ENCODE results near the gene SET. TPM values are rescaled to one million over a fixed set of nuclear protein-coding genes. Genes with fewer than 3 reads are reported as not detected.
"Not testable (repeated sequence)": the region's sequence is repeated elsewhere in the genome, so short reads cannot be mapped to it uniquely, and the experiment has no call there.

SET gene
- polyA plus RNA-seq, 1 experiment, result 51.6 TPM

- ChIA-PET POLR2A (no interaction called here), CTCF (no interaction called here)
- H3K36me3 ChIP-seq (ENCODE audit: control insufficient read depth, insufficient read depth, low read length), result no peaks in the 10 kb centered on the region
- no peak overlapping the region for H3K4me3 ChIP-seq (ENCODE audit: low read depth, low read length)
- DNase-seq (ENCODE audit: low read depth), result no peak
- TF ChIP-seq CTCF (IDR thresholded peaks at IDR 0.05; ENCODE audit: insufficient read depth, low read depth, low read length), result no peak
- no peaks in the 10 kb centered on the region for H3K27me3 ChIP-seq (ENCODE audit: control insufficient read depth, insufficient read depth, low read length)
These were observed 31.7 kb upstream of the SET start for GRCh38 chr9:128657344-128657704.

- Histone ChIP-seq H3K27me3 (ENCODE audit: control insufficient read depth, insufficient read depth, low read length) (no peaks in the 10 kb centered on the region), H3K4me3 (ENCODE audit: low read depth, low read length) (no peak overlapping the region), H3K36me3 (ENCODE audit: control insufficient read depth, insufficient read depth, low read length) (no peaks in the 10 kb centered on the region)
- ChIA-PET POLR2A (no interaction called here), CTCF (no interaction called here)
- no peak for TF ChIP-seq CTCF (IDR thresholded peaks at IDR 0.05; ENCODE audit: insufficient read depth, low read depth, low read length)
- DNase-seq (ENCODE audit: low read depth), result no peak
These were observed 31.2 kb upstream of the SET start for GRCh38 chr9:128657796-128658195.

- POLR2A ChIA-PET; H3K4me3 ChIP-seq (ENCODE audit: low read depth, low read length); H3K27me3 ChIP-seq (ENCODE audit: control insufficient read depth, insufficient read depth, low read length); DNase-seq (ENCODE audit: low read depth); H3K36me3 ChIP-seq (ENCODE audit: control insufficient read depth, insufficient read depth, low read length): not testable (repeated sequence)
- CTCF ChIA-PET, result interaction anchor here (0.6 to 1.2 kb wide), 2 partner anchors 17 to 31 kb away, joined by 3 read pairs; no protein-coding TSS in a partner anchor
These were observed 22.5 kb upstream of the SET start for GRCh38 chr9:128666481-128666941.

GRCh38 chr9:128669786-128670185, 19.2 kb upstream of the SET start:
- DNase-seq (ENCODE audit: low read depth), result no peak
- Histone ChIP-seq H3K27me3 (ENCODE audit: control insufficient read depth, insufficient read depth, low read length) (no peaks in the 10 kb centered on the region), H3K4me3 (ENCODE audit: low read depth, low read length) (no peak overlapping the region), H3K36me3 (ENCODE audit: control insufficient read depth, insufficient read depth, low read length) (no peaks in the 10 kb centered on the region)
- ChIA-PET POLR2A (no interaction called here), CTCF (no interaction called here)
- no peak for TF ChIP-seq CTCF (IDR thresholded peaks at IDR 0.05; ENCODE audit: insufficient read depth, low read depth, low read length)

GRCh38 chr9:128675382-128675781, 13.6 kb upstream of the SET start:
- POLR2A ChIA-PET, result no interaction called here
- no peaks in the 10 kb centered on the region for H3K36me3 ChIP-seq (ENCODE audit: control insufficient read depth, insufficient read depth, low read length)
- no peak overlapping the region for H3K4me3 ChIP-seq (ENCODE audit: low read depth, low read length)
- TF ChIP-seq CTCF (IDR thresholded peaks at IDR 0.05; ENCODE audit: insufficient read depth, low read depth, low read length), result no peak
- H3K27me3 ChIP-seq (ENCODE audit: control insufficient read depth, insufficient read depth, low read length), result no peaks in the 10 kb centered on the region
- no peak for DNase-seq (ENCODE audit: low read depth)
- CTCF ChIA-PET, result interaction anchor here (1.0 to 1.1 kb wide), 2 partner anchors 10 to 22 kb away, joined by 3 to 4 read pairs; no protein-coding TSS in a partner anchor

GRCh38 chr9:128677794-128678193, 11.2 kb upstream of the SET start:
- Histone ChIP-seq H3K27me3 (ENCODE audit: control insufficient read depth, insufficient read depth, low read length) (no peaks in the 10 kb centered on the region), H3K36me3 (ENCODE audit: control insufficient read depth, insufficient read depth, low read length) (no peaks in the 10 kb centered on the region), H3K4me3 (ENCODE audit: low read depth, low read length) (no peak overlapping the region)
- CTCF ChIA-PET, result interaction anchor here (1.2 kb wide), 1 partner anchor 25 kb away, joined by 3 read pairs; the partner anchor contains the start of gene PKN3
- DNase-seq (ENCODE audit: low read depth), result no peak
- no peak for TF ChIP-seq CTCF (IDR thresholded peaks at IDR 0.05; ENCODE audit: insufficient read depth, low read depth, low read length)
- POLR2A ChIA-PET, result no interaction called here

All from BJ (cell line).